IMR-90 (cell line): ENCODE results near the gene OPN1SW. TPM values are rescaled to one million over a fixed set of nuclear protein-coding genes. Genes with fewer than 3 reads are reported as not detected.

ENCODE experiments used
- ATAC-seq: fragments of 200-7000 bp; cut with Tn5 transposase; 2 replicates; pipeline ENCODE4 v1.9.1; 2020; ENCODE audit warnings: low read depth, mild to moderate bottlenecking, moderate library complexity
- BruUV-seq: library from RNA; stranded (reverse); fragments of 400-500 nt; replicated peaks from 2 replicates; lab custom pipeline; 2021; lab: Mats Ljungman, UMichigan
- CTCF ChIA-PET: fragments of 300-600 bp; formaldehyde crosslinking; extraction: SDS; loops from one replicate; lab custom pipeline; 2021; ENCODE audit warnings: antibody characterized with exemption; lab: Yijun Ruan, JAX
- POLR2A ChIA-PET: fragments of 300-600 bp; sonication (Branson Sonifier 250); formaldehyde crosslinking; loops from one replicate; lab custom pipeline; 2022; ENCODE audit warnings: antibody characterized with exemption; ENCODE audit not compliant: unreplicated experiment; lab: Charles Lee
- DNase-seq: peaks from one replicate; pipeline ENCODE4 v3.0.0; 2013
- H2AFZ ChIP-seq: replicated peaks from 2 replicates; pipeline ENCODE3; 2013; ENCODE audit warnings: low read length, mild to moderate bottlenecking; ENCODE audit not compliant: poor library complexity
- H2AK5ac ChIP-seq: 2 replicates; pipeline ENCODE4 v1.6.1; 2013; ENCODE audit warnings: low read depth, low read length, inconsistent platforms
- H2AK9ac ChIP-seq: replicated peaks from 2 replicates; pipeline ENCODE3; 2013; ENCODE audit warnings: mild to moderate bottlenecking, low read depth, low read length, moderate library complexity; ENCODE audit not compliant: poor library complexity
- H2BK120ac ChIP-seq: 2 replicates; pipeline ENCODE4 v1.6.1; 2013; ENCODE audit warnings: low read depth, low read length, inconsistent platforms
- H2BK15ac ChIP-seq: 3 replicates; pipeline ENCODE4 v1.6.1; 2013; ENCODE audit warnings: low read depth, low read length, inconsistent platforms
- H2BK20ac ChIP-seq: 2 replicates; pipeline ENCODE4 v1.6.1; 2013; ENCODE audit warnings: low read depth, mild to moderate bottlenecking, inconsistent platforms, low read length, moderate library complexity
- H2BK5ac ChIP-seq: 2 replicates; pipeline ENCODE4 v1.6.1; 2013; ENCODE audit warnings: mild to moderate bottlenecking, low read depth, low read length, inconsistent platforms; ENCODE audit not compliant: poor library complexity, severe bottlenecking
- H3K14ac ChIP-seq: replicated peaks from 2 replicates; pipeline ENCODE4 v1.6.1; 2013; ENCODE audit warnings: low read depth, low read length, inconsistent platforms
- H3K18ac ChIP-seq: 2 replicates; pipeline ENCODE4 v1.6.1; 2013; ENCODE audit warnings: low read depth, low read length, control low read depth
- H3K23ac ChIP-seq: 2 replicates; pipeline ENCODE4 v1.6.1; 2013; ENCODE audit warnings: low read depth, low read length, inconsistent platforms
- H3K27ac ChIP-seq: 2 replicates; pipeline ENCODE4 v1.5.1; 2013; ENCODE audit warnings: mild to moderate bottlenecking, control low read depth, low read length; ENCODE audit not compliant: insufficient read depth
- H3K27me3 ChIP-seq: 2 replicates; pipeline ENCODE4 v1.6.1; 2013; ENCODE audit warnings: low read length; ENCODE audit not compliant: control insufficient read depth, insufficient read depth
- H3K36me3 ChIP-seq: 2 replicates; pipeline ENCODE4 v1.6.1; 2013; ENCODE audit warnings: low read length, mixed read lengths; ENCODE audit not compliant: control insufficient read depth, insufficient read depth
- H3K4ac ChIP-seq: 2 replicates; pipeline ENCODE4 v1.6.1; 2013; ENCODE audit warnings: low read depth, low read length, inconsistent platforms
- H3K4me1 ChIP-seq: 2 replicates; pipeline ENCODE4 v1.6.1; 2013; ENCODE audit warnings: low read length, mixed read lengths; ENCODE audit not compliant: control insufficient read depth, insufficient read depth
- H3K4me2 ChIP-seq: 2 replicates; pipeline ENCODE4 v1.6.1; 2013; ENCODE audit warnings: low read depth, mild to moderate bottlenecking, control low read depth, low read length, moderate library complexity
- H3K4me3 ChIP-seq: 2 replicates; pipeline ENCODE4 v1.5.1; 2013; ENCODE audit warnings: low read depth, mild to moderate bottlenecking, control low read depth, low read length, moderate library complexity; ENCODE audit not compliant: insufficient read depth
- H3K56ac ChIP-seq: 2 replicates; pipeline ENCODE4 v1.6.1; 2013; ENCODE audit warnings: low read length, inconsistent platforms; ENCODE audit not compliant: insufficient read depth; ENCODE audit errors: extremely low read depth
- H3K79me1 ChIP-seq, 2 experiments: 2 replicates each; pipeline ENCODE4 v1.6.1; 2013; ENCODE audit warnings: low read length in 2 of 2, inconsistent platforms in 1 of 2, low read depth in 1 of 2
- H3K9ac ChIP-seq: 2 replicates; pipeline ENCODE4 v1.6.1; 2013; ENCODE audit warnings: low read depth, low read length, control low read depth
- H3K9me1 ChIP-seq: 2 replicates; pipeline ENCODE4 v1.6.1; 2013; ENCODE audit warnings: low read length, inconsistent platforms; ENCODE audit not compliant: insufficient read depth
- H3K9me3 ChIP-seq: 2 replicates; pipeline ENCODE4 v1.6.1; 2013; ENCODE audit warnings: low read length; ENCODE audit not compliant: control insufficient read depth, insufficient read depth
- H4K20me1 ChIP-seq: 2 replicates; pipeline ENCODE4 v1.6.1; 2013; ENCODE audit warnings: low read length, inconsistent platforms; ENCODE audit not compliant: insufficient read depth
- H4K5ac ChIP-seq: 2 replicates; pipeline ENCODE4 v1.6.1; 2013; ENCODE audit warnings: mild to moderate bottlenecking, low read depth, low read length, control low read depth
- H4K8ac ChIP-seq, 2 experiments: 2 replicates each; pipeline ENCODE4 v1.6.1; 2013; ENCODE audit warnings: low read depth in 2 of 2, low read length in 2 of 2, control low read depth in 1 of 2, inconsistent platforms in 1 of 2
- H4K91ac ChIP-seq: 2 replicates; pipeline ENCODE4 v1.6.1; 2013; ENCODE audit warnings: low read depth, low read length, inconsistent platforms; ENCODE audit not compliant: insufficient read depth
- BHLHE40 ChIP-seq: fragments of 150-350 bp; IDR thresholded peaks from 2 replicates; pipeline ENCODE4 v1.6.1; 2016; ENCODE audit warnings: mild to moderate bottlenecking, low read depth, low read length
- CEBPB ChIP-seq: IDR thresholded peaks from 2 replicates; pipeline ENCODE4 v1.6.1; 2012; ENCODE audit warnings: low read depth, low read length, improper control_type of control experiment
- CHD1 ChIP-seq: IDR thresholded peaks from 2 replicates; pipeline ENCODE4 v1.6.1; 2012; ENCODE audit warnings: low read depth, low read length, improper control_type of control experiment
- CTCF ChIP-seq: conservative IDR thresholded peaks from 2 replicates; pipeline ENCODE4 v1.5.1; 2012; ENCODE audit warnings: mild to moderate bottlenecking, low read depth, low read length, improper control_type of control experiment
- ELK1 ChIP-seq: fragments of 150-350 bp; IDR thresholded peaks from 2 replicates; pipeline ENCODE4 v1.6.1; 2016; ENCODE audit warnings: low read depth, mild to moderate bottlenecking, low read length, moderate library complexity, borderline replicate concordance
- MAFK ChIP-seq: IDR thresholded peaks from 2 replicates; pipeline ENCODE4 v1.6.1; 2012; ENCODE audit warnings: low read depth, low read length, improper control_type of control experiment
- NFE2L2 ChIP-seq: fragments of 150-350 bp; IDR thresholded peaks from 2 replicates; pipeline ENCODE4 v1.6.1; 2016; ENCODE audit warnings: low read depth, mild to moderate bottlenecking, low read length
- RAD21 ChIP-seq: IDR thresholded peaks from 2 replicates; pipeline ENCODE4 v1.6.1; 2012; ENCODE audit warnings: low read length, improper control_type of control experiment
- RCOR1 ChIP-seq: IDR thresholded peaks from 2 replicates; pipeline ENCODE4 v1.6.1; 2012; ENCODE audit warnings: mild to moderate bottlenecking, low read length, improper control_type of control experiment; ENCODE audit not compliant: insufficient replicate concordance
- RFX5 ChIP-seq: IDR thresholded peaks from 2 replicates; pipeline ENCODE4 v1.8.0; 2012; ENCODE audit warnings: low read depth, mild to moderate bottlenecking, low read length, moderate library complexity
- SMC3 ChIP-seq: fragments of 150-350 bp; IDR thresholded peaks from 2 replicates; pipeline ENCODE4 v1.6.1; 2016; ENCODE audit warnings: low read depth, mild to moderate bottlenecking, antibody characterized with exemption, low read length, moderate library complexity
- USF2 ChIP-seq: fragments of 150-350 bp; IDR thresholded peaks from 2 replicates; pipeline ENCODE4 v1.6.1; 2017; ENCODE audit warnings: mild to moderate bottlenecking, antibody characterized with exemption, low read length, low read depth
- WGBS, 2 experiments: methylation state at CpG; one replicate each; pipeline versions ENCODE4 v1.1.5 to v1.1.7; 2013; ENCODE audit warnings: missing lambda C conversion rate in 2 of 2; ENCODE audit not compliant: insufficient read length in 1 of 2; ENCODE audit errors: extremely low coverage in 2 of 2; 5-methylcytosine and 5-hydroxymethylcytosine counted together
- dilution Hi-C: fragments of 300-500 bp; cut with HindIII; formaldehyde crosslinking; loops from one replicate; pipeline ENCODE4 v1.14.3; 2018; ENCODE audit warnings: low sequenced_read_pairs; ENCODE audit not compliant: unreplicated experiment
- in situ Hi-C: fragments of 300-500 bp; cut with MboI; formaldehyde crosslinking; loops from 3 replicates; pipeline ENCODE4 v1.14.3; 2019; ENCODE audit warnings: low sequenced_read_pairs, inconsistent platforms, mixed read lengths
- intact Hi-C: fragments of 100-400 bp; cut with micrococcal nuclease; formaldehyde crosslinking; loops from 2 replicates; pipeline ENCODE4 v1.10.0; 2022
- polyA plus RNA-seq, 3 experiments: library from polyadenylated mRNA; depleted of rRNA; stranded (reverse); fragments of >200 nt; gene quantifications; 2 replicates each; pipeline ENCODE4 v1.2.3, GENCODE V29; 2012; ENCODE audit warnings: low replicate concordance in 1 of 3
- total RNA-seq: library from RNA; depleted of rRNA; stranded (reverse); fragments of >200 nt; gene quantifications from 2 replicates; pipeline ENCODE4 v1.2.3, GENCODE V29; 2012

The OPN1SW gene
- total and polyA plus RNA-seq, 2 of the 4 experiments (the other 2 are of a cell fraction) = not detected

- Histone ChIP-seq H4K5ac (no peak overlapping the region), H4K8ac (no peak overlapping the region), H3K27me3 (peaks cover 7% of the 10 kb centered on the region; the same call in 1 of the 2 replicates), H3K4me3 (no peak overlapping the region), H3K4ac (no peak overlapping the region), H4K91ac (no peak overlapping the region), H2BK5ac (no peak overlapping the region), H3K14ac (no peak overlapping the region), H2BK120ac (no peak overlapping the region), H3K56ac (no peak overlapping the region), H2AK5ac (no peak overlapping the region), H2BK20ac (no peak overlapping the region), H3K9me3 (no peaks in the 10 kb centered on the region), H3K27ac (no peak overlapping the region), H3K4me1 (peaks cover 9% of the 10 kb centered on the region), H3K9me1 (peaks cover 2% of the 10 kb centered on the region; the same call in 1 of the 2 replicates), H3K79me1 (peaks cover 0 to 13% of the 10 kb centered on the region in 2 experiments; a peak in 2 of 4 replicates), H3K36me3 (peaks cover 6% of the 10 kb centered on the region), H2AK9ac (no peak overlapping the region), H3K9ac (no peak overlapping the region), H3K18ac (no peak overlapping the region), H2AFZ (no peak overlapping the region), H3K4me2 (no peak overlapping the region), H2BK15ac (no peak overlapping the region), H4K20me1 (no peaks in the 10 kb centered on the region), H3K23ac (no peak overlapping the region; the same call in 1 of the 2 replicates)
- no TSS peak for BruUV-seq
- ATAC-seq (no peak), DNase-seq (no peak)
- TF ChIP-seq CTCF (no peak), RFX5 (no peak), USF2 (no peak), RCOR1 (no peak), MAFK (no peak), CEBPB (no peak), RAD21 (no peak), CHD1 (no peak), BHLHE40 (no peak), SMC3 (no peak), NFE2L2 (no peak), ELK1 (no peak)
- in situ Hi-C loops = no loop called here
- CTCF ChIA-PET = no interaction called here
- intact Hi-C loops = loop anchor here (5.0 kb wide), 1 partner anchor 33 kb away; no protein-coding TSS in a partner anchor
- 96% methylated on average over 4 of the region's 8 CpGs; no CpG with 5 or more reads in 1 of the 2 experiments for WGBS, 2 experiments
- dilution Hi-C loops = no loop called here
- POLR2A ChIA-PET = no interaction called here
Measured at GRCh38 chr7:128794436-128794835, 18.8 kb upstream of the OPN1SW start.
